Measurements from ENCODE around the gene TBC1D9.

- TF ChIP-seq CTCF (IDR thresholded peaks at IDR 0.05) (no peak), EZH2 (IDR thresholded peaks at IDR 0.05; ENCODE audit: borderline replicate concordance, insufficient read depth, low read depth, low read length, poor library complexity, severe bottlenecking) (no peak)
Observed at GRCh38 chr4:140704964-140705363, 51.2 kb downstream of the TBC1D9 start.

Data from B cell (primary cell).